Measurements from ENCODE around the gene ATG14. TPM values are rescaled to one million over a fixed set of nuclear protein-coding genes. Genes with fewer than 3 reads are reported as not detected.

The ATG14 gene
- total and polyA plus RNA-seq, 7 donors = 4.3 to 15.1 (median 7.9) TPM

DNA sequence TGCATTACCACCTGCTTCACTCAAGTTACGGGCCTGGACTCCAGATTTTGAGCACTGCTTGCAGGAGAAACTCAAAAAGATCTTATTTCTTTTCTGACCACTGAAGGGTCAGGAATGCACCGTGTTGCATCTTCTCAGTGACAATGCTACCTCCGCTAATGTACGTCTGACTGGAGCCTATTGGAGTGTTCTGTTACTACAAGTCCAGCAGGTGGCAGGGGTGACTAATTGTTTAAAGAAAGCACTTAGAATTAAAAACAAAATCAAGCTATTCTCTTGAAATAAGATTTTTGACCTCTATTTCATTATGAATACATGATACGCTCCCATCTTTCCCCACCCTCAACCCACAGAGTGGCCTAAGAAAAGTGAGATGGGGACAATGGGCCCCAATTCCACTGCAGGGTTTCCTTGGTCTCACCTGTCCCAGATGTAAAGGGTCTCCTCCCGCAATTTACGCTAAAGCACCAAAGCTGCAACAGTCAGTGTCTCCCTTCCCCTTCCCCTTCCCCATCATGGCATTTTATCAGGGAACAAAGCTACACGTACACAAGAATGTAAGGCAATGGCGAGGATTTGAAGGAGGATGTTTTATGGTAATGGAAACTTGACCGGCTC lies 26.5 kb upstream of the ATG14 start:
- Histone ChIP-seq H3K27me3 (ENCODE audit: insufficient read depth in 3 of 3, low read length in 2 of 3) (no peaks in the 10 kb centered on the region), H3K9me3 (no peaks in the 10 kb centered on the region), H3K27ac (no peak overlapping the region), H3K4me1 (no peaks in the 10 kb centered on the region), H3K4me3 (no peak overlapping the region), H3K36me3 (ENCODE audit: insufficient read depth in 1 of 2, low read depth in 1 of 2) (no peaks in the 10 kb centered on the region)
- TF ChIP-seq, protein P1, sequence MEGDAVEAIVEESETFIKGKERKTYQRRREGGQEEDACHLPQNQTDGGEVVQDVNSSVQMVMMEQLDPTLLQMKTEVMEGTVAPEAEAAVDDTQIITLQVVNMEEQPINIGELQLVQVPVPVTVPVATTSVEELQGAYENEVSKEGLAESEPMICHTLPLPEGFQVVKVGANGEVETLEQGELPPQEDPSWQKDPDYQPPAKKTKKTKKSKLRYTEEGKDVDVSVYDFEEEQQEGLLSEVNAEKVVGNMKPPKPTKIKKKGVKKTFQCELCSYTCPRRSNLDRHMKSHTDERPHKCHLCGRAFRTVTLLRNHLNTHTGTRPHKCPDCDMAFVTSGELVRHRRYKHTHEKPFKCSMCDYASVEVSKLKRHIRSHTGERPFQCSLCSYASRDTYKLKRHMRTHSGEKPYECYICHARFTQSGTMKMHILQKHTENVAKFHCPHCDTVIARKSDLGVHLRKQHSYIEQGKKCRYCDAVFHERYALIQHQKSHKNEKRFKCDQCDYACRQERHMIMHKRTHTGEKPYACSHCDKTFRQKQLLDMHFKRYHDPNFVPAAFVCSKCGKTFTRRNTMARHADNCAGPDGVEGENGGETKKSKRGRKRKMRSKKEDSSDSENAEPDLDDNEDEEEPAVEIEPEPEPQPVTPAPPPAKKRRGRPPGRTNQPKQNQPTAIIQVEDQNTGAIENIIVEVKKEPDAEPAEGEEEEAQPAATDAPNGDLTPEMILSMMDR (IDR thresholded peaks at IDR 0.05) = peak; percentile 43
- peak in 3 of 4 donors; percentile 43 to 58 (median 53) for ATAC-seq
- no peak for DNase-seq
- WGBS, 3 donors = 57 to 59% (median 57%) methylated on average over 10 of the region's 10 CpGs
- intact Hi-C loops (cut with DNase I) = no loop called here

DNA sequence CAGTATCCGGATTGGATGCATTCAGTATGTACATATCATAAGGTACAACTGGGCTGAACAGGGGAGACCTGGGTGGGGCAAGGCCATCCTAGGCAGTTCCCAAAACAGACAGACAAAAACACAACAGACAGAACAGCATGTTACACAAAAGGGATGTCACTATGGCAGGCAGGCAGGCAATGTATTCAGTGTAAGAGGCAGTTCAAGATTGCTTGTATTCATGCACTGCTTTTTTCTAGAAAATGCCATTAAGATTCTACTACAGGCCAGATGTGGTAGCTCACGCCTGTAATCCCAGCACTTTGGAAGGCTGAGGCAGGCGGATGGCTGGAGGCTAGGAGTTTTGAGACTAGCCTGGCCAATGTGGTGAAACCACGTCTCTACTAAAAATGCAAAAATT lies 25.3 kb upstream of the ATG14 start:
- intact Hi-C loops (cut with DNase I) = no loop called here
- TF ChIP-seq, protein P1 (IDR thresholded peaks at IDR 0.05) = no peak
- no peak for DNase-seq
- H3K36me3 ChIP-seq (ENCODE audit: insufficient read depth in 1 of 2, low read depth in 1 of 2) = no peaks in the 10 kb centered on the region
- no peak overlapping the region for H3K27ac ChIP-seq
- 79 to 83% (median 81%) methylated on average over 4 of the region's 4 CpGs for WGBS, 3 donors
- H3K4me3 ChIP-seq = no peak overlapping the region
- ATAC-seq = no peak
- H3K4me1 ChIP-seq = no peaks in the 10 kb centered on the region
- H3K27me3 ChIP-seq (ENCODE audit: insufficient read depth in 3 of 3, low read length in 2 of 3) = no peaks in the 10 kb centered on the region
- no peaks in the 10 kb centered on the region for H3K9me3 ChIP-seq

DNA sequence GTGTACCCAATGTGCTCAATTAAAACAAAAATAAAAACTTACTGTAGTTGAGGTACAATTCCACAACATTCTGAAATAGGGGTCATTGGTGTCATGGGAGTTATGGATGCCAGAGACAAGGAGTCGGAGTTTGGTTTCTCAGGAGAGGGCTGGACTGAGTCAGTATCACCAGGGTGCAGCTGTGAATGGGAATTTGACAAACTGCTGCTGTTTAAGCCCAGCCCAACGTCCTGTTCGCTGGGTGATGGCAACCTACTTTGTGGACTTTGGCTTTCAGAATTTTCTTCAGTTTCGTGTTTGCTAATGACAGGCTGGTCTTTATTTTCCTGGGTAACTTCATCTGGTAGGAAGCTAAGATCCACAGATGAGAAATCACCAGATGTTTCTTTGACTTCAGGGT lies 24.9 kb upstream of the ATG14 start:
- Histone ChIP-seq H3K36me3 (ENCODE audit: insufficient read depth in 1 of 2, low read depth in 1 of 2) (no peaks in the 10 kb centered on the region), H3K27ac (no peak overlapping the region), H3K4me1 (no peaks in the 10 kb centered on the region), H3K4me3 (no peak overlapping the region), H3K9me3 (no peaks in the 10 kb centered on the region), H3K27me3 (ENCODE audit: insufficient read depth in 3 of 3, low read length in 2 of 3) (no peaks in the 10 kb centered on the region)
- intact Hi-C loops (cut with DNase I) = no loop called here
- ATAC-seq = no peak
- TF ChIP-seq, protein P1 (IDR thresholded peaks at IDR 0.05) = no peak
- WGBS, 3 donors = 48 to 72% (median 51%) methylated on average over 4 of the region's 4 CpGs
- DNase-seq = no peak

DNA sequence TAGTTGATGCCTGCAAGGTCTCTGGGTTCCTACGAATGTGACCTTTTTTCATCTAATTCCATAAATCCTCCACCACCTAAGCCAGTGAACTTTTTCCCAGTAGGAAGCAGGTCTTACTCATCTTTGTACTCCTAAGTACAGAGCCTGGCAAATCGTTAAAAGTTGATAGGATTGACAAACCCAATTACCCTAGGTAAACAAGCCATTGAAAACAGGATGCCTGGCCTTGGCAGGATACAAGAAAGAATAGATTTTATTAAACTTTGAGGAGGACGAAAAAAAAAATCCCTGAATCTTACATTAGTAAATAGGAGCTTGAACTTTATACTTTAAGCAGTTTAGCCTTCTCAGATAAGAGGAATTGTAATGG lies 23.2 kb upstream of the ATG14 start:
- Histone ChIP-seq H3K27me3 (ENCODE audit: insufficient read depth in 3 of 3, low read length in 2 of 3) (no peaks in the 10 kb centered on the region), H3K9me3 (no peaks in the 10 kb centered on the region), H3K4me1 (no peaks in the 10 kb centered on the region), H3K36me3 (ENCODE audit: insufficient read depth in 1 of 2, low read depth in 1 of 2) (no peaks in the 10 kb centered on the region), H3K4me3 (no peak overlapping the region), H3K27ac (no peak overlapping the region)
- TF ChIP-seq, protein P1 (IDR thresholded peaks at IDR 0.05) = no peak
- no peak for DNase-seq
- WGBS, 3 donors = 52 to 60% (median 53%) methylated on average over 3 of the region's 3 CpGs
- ATAC-seq = no peak
- intact Hi-C loops (cut with DNase I) = no loop called here

All from psoas muscle (tissue), 8 donors.